Stimulated activated CD4-positive, alpha-beta T cell treated with anti-CD3 and anti-CD28 coated beads, TNF-alpha, amount 100 ng/mL, for 4 hours (primary cell): Measurements from ENCODE around the gene HNRNPC.
"Not testable (repeated sequence)": the region's sequence is repeated elsewhere in the genome, so short reads cannot be mapped to it uniquely, and the experiment has no call there.

Experiments used
- DNase-seq, 3 experiments: peaks; one replicate each; pipeline ENCODE4 v3.0.0-alpha.2; 2020; ENCODE audit warnings: low read depth in 3 of 3

HNRNPC gene

GRCh38 chr14:21192875-21193535 is 76.2 kb downstream of the HNRNPC start:
- DNase-seq, result no peak

GRCh38 chr14:21192447-21192822 is 76.8 kb downstream of the HNRNPC start:
- DNase-seq, result no peak

GRCh38 chr14:21191809-21192446 is 77.3 kb downstream of the HNRNPC start:
- DNase-seq, result peak; percentile 24 to 30 (median 27)

GRCh38 chr14:21191261-21191808 is 77.9 kb downstream of the HNRNPC start:
- no peak for DNase-seq

- no peak for DNase-seq
Measured at GRCh38 chr14:21185491-21185890, 83.8 kb downstream of the HNRNPC start.

- no peak for DNase-seq
Measured at GRCh38 chr14:21184254-21184653, 85.0 kb downstream of the HNRNPC start.

- DNase-seq, result no peak
Measured at GRCh38 chr14:21182166-21182565, 87.1 kb downstream of the HNRNPC start.

GRCh38 chr14:21171128-21171527 is 98.1 kb downstream of the HNRNPC start:
- DNase-seq, result no peak

GRCh38 chr14:21169573-21169972 is 99.7 kb downstream of the HNRNPC start:
- no peak for DNase-seq

GRCh38 chr14:21168055-21168454 is 101.2 kb downstream of the HNRNPC start:
- no peak for DNase-seq

- not testable (repeated sequence) for DNase-seq
Measured at GRCh38 chr14:21165670-21166069, 103.6 kb downstream of the HNRNPC start.

- not testable (repeated sequence) for DNase-seq
Measured at GRCh38 chr14:21165002-21165605, 104.1 kb downstream of the HNRNPC start.

GRCh38 chr14:21163871-21164291 is 105.4 kb downstream of the HNRNPC start:
- DNase-seq, result no peak

- no peak for DNase-seq
Measured at GRCh38 chr14:21162081-21162480, 107.2 kb downstream of the HNRNPC start.

- no peak for DNase-seq
Measured at GRCh38 chr14:21160061-21160610, 109.1 kb downstream of the HNRNPC start.
